Fibroblast of skin of scalp (primary cell): Measurements from ENCODE around the gene BID.

ENCODE experiments used
- DNase-seq: peaks from one replicate; pipeline ENCODE4 v3.0.0-alpha.2; 2013

The BID gene

GRCh38 chr22:17783773-17784480 is 9.7 kb upstream of the BID start:
- DNase-seq: no peak

- no peak for DNase-seq
Observed at GRCh38 chr22:17783312-17783711, 9.0 kb upstream of the BID start.

GRCh38 chr22:17782621-17783020 is 8.4 kb upstream of the BID start:
- no peak for DNase-seq

- no peak for DNase-seq
Observed at GRCh38 chr22:17782158-17782557, 7.9 kb upstream of the BID start.

GRCh38 chr22:17781319-17782031 is 7.2 kb upstream of the BID start:
- DNase-seq: peak; percentile 84

GRCh38 chr22:17780741-17781318 is 6.6 kb upstream of the BID start:
- DNase-seq: no peak

GRCh38 chr22:17780116-17780740 is 6.0 kb upstream of the BID start:
- no peak for DNase-seq

- DNase-seq: no peak
Observed at GRCh38 chr22:17779286-17780115, 5.2 kb upstream of the BID start.

- DNase-seq: no peak
Observed at GRCh38 chr22:17778412-17778976, 4.2 kb upstream of the BID start.

GRCh38 chr22:17777717-17778044 is 3.4 kb upstream of the BID start:
- DNase-seq: no peak

GRCh38 chr22:17777005-17777716 is 2.9 kb upstream of the BID start:
- DNase-seq: no peak

- DNase-seq: no peak
Observed at GRCh38 chr22:17775781-17776465, 1.7 kb upstream of the BID start.

GRCh38 chr22:17774926-17775685 is 837 bp upstream of the BID start:
- DNase-seq: no peak

- DNase-seq: peak; percentile 24
Observed at GRCh38 chr22:17773606-17774205, 563 bp downstream of the BID start.

GRCh38 chr22:17772958-17773605 is 1.2 kb downstream of the BID start:
- DNase-seq: peak; percentile 59

- no peak for DNase-seq
Observed at GRCh38 chr22:17772249-17772957, 1.9 kb downstream of the BID start.

GRCh38 chr22:17770180-17771077 is 3.8 kb downstream of the BID start:
- DNase-seq: no peak

- no peak for DNase-seq
Observed at GRCh38 chr22:17769716-17770082, 4.6 kb downstream of the BID start.
